Measurements from ENCODE around the gene MRPS18A. TPM values are rescaled to one million over a fixed set of nuclear protein-coding genes. Genes with fewer than 3 reads are reported as not detected.

Gene MRPS18A
- total and polyA plus RNA-seq, 2 experiments from 2014 or later: 58.6 to 62.7 TPM

- Mint-ChIP-seq H3K27ac (no peak overlapping the region), H3K9me3 (no peaks in the 10 kb centered on the region), H3K36me3 (ENCODE audit: low read depth) (no peaks in the 10 kb centered on the region), H3K27me3 (ENCODE audit: insufficient read depth, low read depth, poor library complexity) (peaks cover 15% of the 10 kb centered on the region), H3K4me1 (peaks cover 9% of the 10 kb centered on the region), H3K4me3 (no peak overlapping the region)
- no peak overlapping the region for H3K4me2 ChIP-seq
- H4K20me1 ChIP-seq (replicated peaks; ENCODE audit: insufficient read depth): no peaks in the 10 kb centered on the region
- TF ChIP-seq EZH2 (IDR thresholded peaks at IDR 0.05; ENCODE audit: low read depth, unreplicated experiment) (no peak), STAT1 (IDR thresholded peaks at IDR 0.05; ENCODE audit: unreplicated experiment) (no peak), JUNB (IDR thresholded peaks at IDR 0.05; ENCODE audit: unreplicated experiment) (no peak), ZNF331 (CRISPR knock-in tag; IDR thresholded peaks at IDR 0.05; ENCODE audit: low read depth) (no peak), EZH2phosphoT487 (IDR thresholded peaks at IDR 0.05; ENCODE audit: unreplicated experiment) (no peak), ETS1 (IDR thresholded peaks at IDR 0.05) (no peak), ZNF114 (CRISPR knock-in tag; IDR thresholded peaks at IDR 0.05) (no peak), POLR2AphosphoS5 (IDR thresholded peaks at IDR 0.05; ENCODE audit: low read depth) (no peak), CREB1 (CRISPR knock-in tag; IDR thresholded peaks at IDR 0.05; ENCODE audit: low read depth) (no peak)
- TF ChIP-seq, protein P1, sequence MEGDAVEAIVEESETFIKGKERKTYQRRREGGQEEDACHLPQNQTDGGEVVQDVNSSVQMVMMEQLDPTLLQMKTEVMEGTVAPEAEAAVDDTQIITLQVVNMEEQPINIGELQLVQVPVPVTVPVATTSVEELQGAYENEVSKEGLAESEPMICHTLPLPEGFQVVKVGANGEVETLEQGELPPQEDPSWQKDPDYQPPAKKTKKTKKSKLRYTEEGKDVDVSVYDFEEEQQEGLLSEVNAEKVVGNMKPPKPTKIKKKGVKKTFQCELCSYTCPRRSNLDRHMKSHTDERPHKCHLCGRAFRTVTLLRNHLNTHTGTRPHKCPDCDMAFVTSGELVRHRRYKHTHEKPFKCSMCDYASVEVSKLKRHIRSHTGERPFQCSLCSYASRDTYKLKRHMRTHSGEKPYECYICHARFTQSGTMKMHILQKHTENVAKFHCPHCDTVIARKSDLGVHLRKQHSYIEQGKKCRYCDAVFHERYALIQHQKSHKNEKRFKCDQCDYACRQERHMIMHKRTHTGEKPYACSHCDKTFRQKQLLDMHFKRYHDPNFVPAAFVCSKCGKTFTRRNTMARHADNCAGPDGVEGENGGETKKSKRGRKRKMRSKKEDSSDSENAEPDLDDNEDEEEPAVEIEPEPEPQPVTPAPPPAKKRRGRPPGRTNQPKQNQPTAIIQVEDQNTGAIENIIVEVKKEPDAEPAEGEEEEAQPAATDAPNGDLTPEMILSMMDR (conservative IDR thresholded peaks at IDR 0.05; ENCODE audit: low read depth in 2 of 2): no peak
- TF ChIP-seq, protein P2, sequence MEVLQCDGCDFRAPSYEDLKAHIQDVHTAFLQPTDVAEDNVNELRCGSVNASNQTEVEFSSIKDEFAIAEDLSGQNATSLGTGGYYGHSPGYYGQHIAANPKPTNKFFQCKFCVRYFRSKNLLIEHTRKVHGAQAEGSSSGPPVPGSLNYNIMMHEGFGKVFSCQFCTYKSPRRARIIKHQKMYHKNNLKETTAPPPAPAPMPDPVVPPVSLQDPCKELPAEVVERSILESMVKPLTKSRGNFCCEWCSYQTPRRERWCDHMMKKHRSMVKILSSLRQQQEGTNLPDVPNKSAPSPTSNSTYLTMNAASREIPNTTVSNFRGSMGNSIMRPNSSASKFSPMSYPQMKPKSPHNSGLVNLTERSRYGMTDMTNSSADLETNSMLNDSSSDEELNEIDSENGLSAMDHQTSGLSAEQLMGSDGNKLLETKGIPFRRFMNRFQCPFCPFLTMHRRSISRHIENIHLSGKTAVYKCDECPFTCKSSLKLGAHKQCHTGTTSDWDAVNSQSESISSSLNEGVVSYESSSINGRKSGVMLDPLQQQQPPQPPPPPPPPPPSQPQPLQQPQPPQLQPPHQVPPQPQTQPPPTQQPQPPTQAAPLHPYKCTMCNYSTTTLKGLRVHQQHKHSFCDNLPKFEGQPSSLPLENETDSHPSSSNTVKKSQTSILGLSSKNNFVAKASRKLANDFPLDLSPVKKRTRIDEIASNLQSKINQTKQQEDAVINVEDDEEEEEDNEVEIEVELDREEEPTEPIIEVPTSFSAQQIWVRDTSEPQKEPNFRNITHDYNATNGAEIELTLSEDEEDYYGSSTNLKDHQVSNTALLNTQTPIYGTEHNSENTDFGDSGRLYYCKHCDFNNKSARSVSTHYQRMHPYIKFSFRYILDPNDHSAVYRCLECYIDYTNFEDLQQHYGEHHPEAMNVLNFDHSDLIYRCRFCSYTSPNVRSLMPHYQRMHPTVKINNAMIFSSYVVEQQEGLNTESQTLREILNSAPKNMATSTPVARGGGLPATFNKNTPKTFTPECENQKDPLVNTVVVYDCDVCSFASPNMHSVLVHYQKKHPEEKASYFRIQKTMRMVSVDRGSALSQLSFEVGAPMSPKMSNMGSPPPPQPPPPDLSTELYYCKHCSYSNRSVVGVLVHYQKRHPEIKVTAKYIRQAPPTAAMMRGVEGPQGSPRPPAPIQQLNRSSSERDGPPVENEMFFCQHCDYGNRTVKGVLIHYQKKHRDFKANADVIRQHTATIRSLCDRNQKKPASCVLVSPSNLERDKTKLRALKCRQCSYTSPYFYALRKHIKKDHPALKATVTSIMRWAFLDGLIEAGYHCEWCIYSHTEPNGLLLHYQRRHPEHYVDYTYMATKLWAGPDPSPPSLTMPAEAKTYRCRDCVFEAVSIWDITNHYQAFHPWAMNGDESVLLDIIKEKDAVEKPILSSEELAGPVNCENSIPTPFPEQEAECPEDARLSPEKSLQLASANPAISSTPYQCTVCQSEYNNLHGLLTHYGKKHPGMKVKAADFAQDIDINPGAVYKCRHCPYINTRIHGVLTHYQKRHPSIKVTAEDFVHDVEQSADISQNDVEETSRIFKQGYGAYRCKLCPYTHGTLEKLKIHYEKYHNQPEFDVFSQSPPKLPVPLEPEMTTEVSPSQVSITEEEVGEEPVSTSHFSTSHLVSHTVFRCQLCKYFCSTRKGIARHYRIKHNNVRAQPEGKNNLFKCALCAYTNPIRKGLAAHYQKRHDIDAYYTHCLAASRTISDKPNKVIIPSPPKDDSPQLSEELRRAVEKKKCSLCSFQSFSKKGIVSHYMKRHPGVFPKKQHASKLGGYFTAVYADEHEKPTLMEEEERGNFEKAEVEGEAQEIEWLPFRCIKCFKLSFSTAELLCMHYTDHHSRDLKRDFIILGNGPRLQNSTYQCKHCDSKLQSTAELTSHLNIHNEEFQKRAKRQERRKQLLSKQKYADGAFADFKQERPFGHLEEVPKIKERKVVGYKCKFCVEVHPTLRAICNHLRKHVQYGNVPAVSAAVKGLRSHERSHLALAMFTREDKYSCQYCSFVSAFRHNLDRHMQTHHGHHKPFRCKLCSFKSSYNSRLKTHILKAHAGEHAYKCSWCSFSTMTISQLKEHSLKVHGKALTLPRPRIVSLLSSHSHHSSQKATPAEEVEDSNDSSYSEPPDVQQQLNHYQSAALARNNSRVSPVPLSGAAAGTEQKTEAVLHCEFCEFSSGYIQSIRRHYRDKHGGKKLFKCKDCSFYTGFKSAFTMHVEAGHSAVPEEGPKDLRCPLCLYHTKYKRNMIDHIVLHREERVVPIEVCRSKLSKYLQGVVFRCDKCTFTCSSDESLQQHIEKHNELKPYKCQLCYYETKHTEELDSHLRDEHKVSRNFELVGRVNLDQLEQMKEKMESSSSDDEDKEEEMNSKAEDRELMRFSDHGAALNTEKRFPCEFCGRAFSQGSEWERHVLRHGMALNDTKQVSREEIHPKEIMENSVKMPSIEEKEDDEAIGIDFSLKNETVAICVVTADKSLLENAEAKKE (CRISPR knock-in tag; IDR thresholded peaks at IDR 0.05): no peak
- H3K4me3 ChIP-seq: no peak overlapping the region
- no peak overlapping the region for H3K27ac ChIP-seq (ENCODE audit: low read depth)
- 0 out of 2 replicates have a peak overlapping the region, but pooled peaks have one; percentile 63 for H2AFZ ChIP-seq
- H3K27me3 ChIP-seq (ENCODE audit: insufficient read depth): no peaks in the 10 kb centered on the region
- H3F3A ChIP-seq (replicated peaks; ENCODE audit: low read depth): no peaks in the 10 kb centered on the region
- ATAC-seq (peak; percentile 42), DNase-seq (ENCODE audit: low spot score) (no peak)
- H3K79me2 ChIP-seq (replicated peaks; ENCODE audit: insufficient read depth): no peaks in the 10 kb centered on the region
- H3K9me2 ChIP-seq (ENCODE audit: insufficient read depth): no peaks in the 10 kb centered on the region
- H3K4me1 ChIP-seq (ENCODE audit: insufficient read depth): no peaks in the 10 kb centered on the region
- no peaks in the 10 kb centered on the region for H3K36me3 ChIP-seq (ENCODE audit: insufficient read depth)
These were observed 28.5 kb upstream of the MRPS18A start for GRCh38 chr6:43716099-43716498.

Data from GM23338 (cell line).